Neural progenitor cell (in vitro differentiated cells): ENCODE data around the gene TMCC3.

Experiments
- CTCF ChIP-seq: fragments of 200-600 bp; sonication (generic); IDR thresholded peaks from 2 replicates; pipeline ENCODE4 v1.5.1; 2017; ENCODE audit warnings: antibody characterized with exemption, mild to moderate bottlenecking
- EZH2phosphoT487 ChIP-seq: fragments of 200-600 bp; sonication (generic); IDR thresholded peaks from 2 replicates; pipeline ENCODE4 v1.6.1; 2017; ENCODE audit warnings: antibody characterized with exemption

- TF ChIP-seq EZH2phosphoT487, result no peak
- no peak for TF ChIP-seq CTCF
These were observed 37.5 kb upstream of the TMCC3 start for GRCh38 chr12:94687891-94688290.
